Esophagus mucosa (tissue), 1 donor: Measurements from ENCODE around the gene CPA2. TPM values are rescaled to one million over a fixed set of nuclear protein-coding genes. Genes with fewer than 3 reads are reported as not detected.

Source experiments
- ATAC-seq: fragments of 200-7000 bp; cut with Tn5 transposase; one replicate; pipeline ENCODE4 v1.9.1; 2020
- total RNA-seq: library from RNA; stranded (reverse); gene quantifications from one replicate; pipeline ENCODE4 v1.2.4, GENCODE V29; 2023
- donor health status: DM: yes; HTN: yes; CAD: no.

Gene CPA2
- total RNA-seq, 1 donor from 2014 or later: not detected

DNA sequence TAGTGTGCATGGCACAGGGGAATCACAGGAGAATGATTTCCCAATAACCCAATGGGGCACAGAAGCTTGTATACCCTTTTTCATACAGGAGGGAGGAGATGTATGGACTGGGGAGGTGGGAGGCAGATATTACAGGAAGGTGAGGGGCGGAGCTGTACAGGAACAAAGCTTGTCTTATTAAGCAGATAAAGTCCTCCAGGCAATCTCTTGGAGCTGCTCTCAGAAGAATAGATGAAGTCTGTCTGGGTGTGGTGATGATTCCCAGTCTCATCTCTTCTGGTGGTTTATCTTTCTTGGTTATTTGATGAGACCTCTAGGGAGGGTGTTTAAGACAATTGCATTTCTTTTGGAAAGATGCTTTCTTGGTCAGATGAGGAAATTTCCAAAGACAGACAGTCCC, 52.9 kb downstream of the CPA2 start:
- ATAC-seq: no peak

DNA sequence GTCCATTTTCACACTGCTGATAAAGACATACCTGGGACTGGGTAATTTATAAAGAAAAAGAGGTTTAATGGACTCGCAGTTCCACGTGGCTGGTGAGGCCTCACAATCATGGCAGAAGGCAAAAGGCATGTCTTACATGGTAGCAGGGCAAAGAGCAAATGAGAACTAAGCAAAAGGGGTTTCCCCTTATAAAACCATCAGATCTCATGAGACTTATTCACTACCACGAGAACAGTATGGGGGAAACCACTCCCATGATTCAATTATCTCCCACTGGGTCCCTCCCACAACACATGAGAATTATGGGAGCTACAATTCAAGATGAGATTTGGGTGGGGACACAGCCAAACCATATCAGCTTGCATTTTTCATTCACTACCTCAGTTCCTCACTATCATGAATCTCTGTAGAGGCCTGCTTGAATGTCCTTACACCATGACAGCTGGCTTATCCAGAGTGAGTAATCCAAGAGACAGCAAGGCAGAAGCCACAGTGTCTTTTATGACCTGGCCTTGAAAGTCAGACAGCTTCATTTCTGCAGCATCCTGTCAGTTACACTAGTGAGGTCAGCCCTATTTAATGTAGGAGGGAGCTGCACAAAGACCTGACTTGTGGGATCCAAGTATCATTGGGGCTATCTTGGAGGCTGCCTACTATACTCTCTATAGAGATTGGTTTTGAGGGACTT, 55.0 kb downstream of the CPA2 start:
- ATAC-seq: peak; percentile 9

DNA sequence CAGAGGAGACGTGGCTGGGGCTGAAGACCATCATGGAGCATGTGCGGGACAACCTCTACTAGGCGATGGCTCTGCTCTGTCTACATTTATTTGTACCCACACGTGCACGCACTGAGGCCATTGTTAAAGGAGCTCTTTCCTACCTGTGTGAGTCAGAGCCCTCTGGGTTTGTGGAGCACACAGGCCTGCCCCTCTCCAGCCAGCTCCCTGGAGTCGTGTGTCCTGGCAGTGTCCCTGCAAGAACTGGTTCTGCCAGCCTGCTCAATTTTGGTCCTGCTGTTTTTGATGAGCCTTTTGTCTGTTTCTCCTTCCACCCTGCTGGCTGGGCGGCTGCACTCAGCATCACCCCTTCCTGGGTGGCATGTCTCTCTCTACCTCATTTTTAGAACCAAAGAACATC, 56.0 kb downstream of the CPA2 start:
- ATAC-seq: peak; percentile 98

DNA sequence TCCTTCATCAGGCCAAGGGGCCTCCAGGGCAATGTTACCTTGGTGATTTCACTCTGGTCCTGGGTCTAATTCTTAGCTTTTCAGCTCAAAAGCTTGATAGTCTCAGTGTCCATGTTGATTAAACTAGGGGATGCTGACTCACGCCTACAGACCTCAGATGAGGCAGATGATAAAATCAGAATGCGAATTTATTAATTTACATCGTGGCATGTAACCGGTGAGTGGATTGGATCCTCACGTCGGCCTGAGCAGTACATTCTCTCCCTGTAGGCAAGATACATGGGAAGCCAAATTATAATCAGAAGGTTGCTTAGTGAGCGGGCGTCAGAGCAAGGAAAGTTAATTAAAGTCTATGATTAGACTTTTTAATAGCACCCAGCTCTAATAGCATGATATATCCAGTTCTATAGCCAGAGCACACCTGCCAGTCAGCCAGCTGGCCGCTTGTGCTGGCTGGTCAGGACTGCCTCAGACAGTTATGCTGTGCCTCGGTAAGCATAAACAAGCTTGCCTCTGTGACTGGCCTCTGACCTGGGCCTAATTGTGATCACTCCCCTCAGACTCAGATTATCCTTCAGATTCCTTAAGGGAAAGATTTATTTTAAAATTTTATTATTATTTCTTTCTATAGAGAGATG, 57.8 kb downstream of the CPA2 start:
- no peak for ATAC-seq

DNA sequence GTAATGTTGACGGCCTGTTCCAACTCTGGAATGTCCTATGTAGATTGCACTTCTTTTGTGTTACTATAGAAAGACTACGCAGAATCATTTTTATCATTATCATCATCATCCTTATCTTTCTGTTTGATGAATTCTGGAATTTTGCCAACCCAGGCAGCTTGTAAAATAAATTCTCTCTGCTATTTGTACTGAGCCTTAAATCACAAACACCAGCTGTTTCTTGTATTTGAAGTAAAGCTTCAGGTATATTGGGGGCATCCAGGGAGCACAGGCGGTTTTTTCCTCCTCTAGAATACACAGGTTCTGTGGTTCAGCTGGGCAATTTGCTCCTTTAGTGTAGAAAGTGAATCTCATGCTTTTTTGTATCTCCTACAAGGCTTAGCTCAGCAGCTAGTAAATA, 63.0 kb downstream of the CPA2 start:
- no peak for ATAC-seq

DNA sequence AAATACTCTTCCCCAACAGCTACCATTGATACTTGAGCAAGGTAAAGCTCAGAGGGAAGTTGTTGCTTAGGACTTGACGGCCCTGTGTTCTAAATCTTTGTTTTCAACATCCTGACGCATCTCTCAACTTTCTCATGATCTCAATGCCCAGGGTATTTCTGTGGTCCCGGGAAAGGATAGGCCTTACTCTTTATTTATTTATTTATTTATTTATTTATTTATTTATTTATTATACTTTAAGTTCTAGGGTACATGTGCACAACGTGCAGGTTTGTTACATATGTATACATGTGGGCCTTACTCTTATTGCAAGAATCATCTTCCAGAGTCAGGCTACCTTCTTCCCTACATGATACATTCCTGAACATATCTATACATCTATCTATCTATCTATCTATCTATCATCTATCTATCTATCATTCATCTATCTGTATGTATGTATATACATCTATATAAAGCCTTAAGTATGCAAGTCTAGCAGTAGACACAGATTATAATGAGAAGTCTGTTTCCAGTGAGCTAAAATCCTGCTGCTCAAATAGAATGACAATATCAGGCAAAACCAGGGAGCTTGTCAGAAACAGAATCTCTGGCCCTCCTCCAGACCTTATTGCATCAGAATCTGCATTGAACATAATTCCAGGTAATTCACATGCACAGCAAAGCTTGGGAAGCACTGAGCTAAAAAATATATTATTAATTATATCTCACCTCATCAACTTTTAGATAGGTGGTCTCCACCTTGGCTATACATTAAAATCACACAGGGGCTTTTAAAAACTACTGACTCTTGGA, 65.8 kb downstream of the CPA2 start:
- ATAC-seq: no peak

DNA sequence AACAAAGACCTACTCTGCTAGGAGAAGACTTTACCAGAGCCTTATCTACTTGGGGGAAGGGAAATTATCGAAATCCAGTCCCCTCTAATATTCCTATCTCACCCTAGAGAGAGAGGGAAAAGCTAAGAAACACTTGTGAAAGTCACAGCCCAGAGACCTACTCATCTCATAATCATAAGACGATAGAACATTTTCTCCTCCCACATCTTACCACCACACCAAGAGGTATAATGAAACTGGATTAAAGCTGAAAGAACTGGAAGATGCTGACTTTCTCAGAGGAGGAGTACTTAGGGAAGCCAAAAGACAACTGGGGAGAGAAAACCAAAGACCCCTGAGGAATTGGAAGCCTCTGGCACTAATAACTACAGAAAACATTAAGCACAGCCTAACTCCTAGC, 67.2 kb downstream of the CPA2 start:
- ATAC-seq: no peak

DNA sequence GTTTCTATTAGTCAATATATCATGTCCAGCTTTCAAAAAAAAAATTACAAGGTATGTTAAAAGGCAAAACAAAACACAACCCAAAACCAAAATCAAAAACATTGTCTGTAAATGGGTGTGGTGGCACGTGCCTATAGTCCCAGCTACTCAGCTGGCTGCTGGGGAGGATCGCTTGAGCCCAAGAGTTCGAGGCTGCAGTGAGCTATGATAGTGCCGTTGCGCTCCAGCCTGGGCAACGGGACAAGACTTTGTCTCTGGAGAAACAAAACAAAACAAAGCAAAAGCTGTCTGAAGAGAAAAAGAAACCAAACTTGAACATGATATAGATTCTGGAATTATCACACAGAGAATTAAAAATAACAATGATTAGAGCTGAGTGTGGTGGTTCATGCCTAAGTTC, 67.6 kb downstream of the CPA2 start:
- no peak for ATAC-seq

DNA sequence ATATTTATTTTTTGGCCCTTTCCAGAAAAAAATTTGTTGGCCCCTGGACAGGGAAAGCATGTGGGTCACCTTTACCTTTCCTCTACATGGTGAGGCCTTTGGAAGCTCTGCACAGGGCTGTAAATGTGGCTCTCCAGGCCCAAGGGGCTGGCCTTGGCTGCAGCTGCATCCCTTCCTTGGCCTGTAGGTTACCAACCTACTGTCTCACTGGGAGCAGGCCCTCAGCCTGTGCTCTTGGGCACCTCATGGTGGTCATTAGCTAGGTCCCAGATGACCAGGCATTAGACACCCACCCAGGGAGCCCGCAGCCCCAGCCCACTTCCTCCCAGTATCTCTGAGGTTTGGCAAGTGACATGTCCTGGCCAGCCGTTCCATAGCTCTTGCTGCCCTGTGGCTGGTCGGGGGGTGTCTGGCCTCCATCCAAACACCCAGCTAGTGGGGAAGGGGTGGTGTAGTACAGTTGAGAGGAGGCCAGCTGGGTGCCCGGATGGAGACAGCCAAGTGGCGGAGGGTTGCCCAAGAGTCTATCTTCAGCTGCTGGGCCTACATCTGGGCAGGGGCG, 70.8 kb downstream of the CPA2 start:
- no peak for ATAC-seq

- ATAC-seq: no peak
These were observed 71.6 kb downstream of the CPA2 start for GRCh38 chr7:130338233-130338632.

Other genes with a start within 250 kb of the CPA2 start
- gene ZC3HC1, start 215.5 kb upstream of the CPA2 start, total RNA-seq: 8.5 TPM
- gene KLHDC10, start 196.3 kb upstream of the CPA2 start, total RNA-seq: 20.8 TPM
- gene TMEM209, start 61.5 kb upstream of the CPA2 start, total RNA-seq: 14.9 TPM
- gene SSMEM1, start 59.0 kb upstream of the CPA2 start, total RNA-seq: not detected
- gene CPA4, start 26.3 kb downstream of the CPA2 start, total RNA-seq: 9.4 TPM
- gene CPA5, start 78.0 kb downstream of the CPA2 start, total RNA-seq: not detected
- not detected for gene CPA1, start 113.6 kb downstream of the CPA2 start, total RNA-seq
- 4.8 TPM for gene CEP41, start 174.2 kb downstream of the CPA2 start, total RNA-seq
- gene MEST, start 225.2 kb downstream of the CPA2 start, total RNA-seq: 9.5 TPM